HG03460 (cell line): ENCODE measurements around the gene SSH2.
"Not testable (repeated sequence)": the region's sequence is repeated elsewhere in the genome, so short reads cannot be mapped to it uniquely, and the experiment has no call there.

Experiments used
- ATAC-seq: cut with Tn5 transposase; IDR thresholded peaks from one replicate; pipeline ENCODE4 v1.9.1; 2021; ENCODE audit not compliant: unreplicated experiment

Gene SSH2

GRCh38 chr17:29675961-29676360 lies 254.1 kb downstream of the SSH2 start:
- not testable (repeated sequence) for ATAC-seq

- ATAC-seq: no peak
Observed at GRCh38 chr17:29674281-29674680, 255.7 kb downstream of the SSH2 start.

GRCh38 chr17:29671661-29672060 lies 258.4 kb downstream of the SSH2 start:
- ATAC-seq: no peak

GRCh38 chr17:29669266-29669665 lies 260.8 kb downstream of the SSH2 start:
- ATAC-seq: no peak

GRCh38 chr17:29667969-29668368 lies 262.1 kb downstream of the SSH2 start:
- ATAC-seq: no peak

GRCh38 chr17:29665481-29665810 lies 264.6 kb downstream of the SSH2 start:
- no peak for ATAC-seq

GRCh38 chr17:29664743-29665480 lies 265.1 kb downstream of the SSH2 start:
- no peak for ATAC-seq

- ATAC-seq: no peak
Observed at GRCh38 chr17:29663155-29663554, 266.9 kb downstream of the SSH2 start.

- no peak for ATAC-seq
Observed at GRCh38 chr17:29661213-29661612, 268.8 kb downstream of the SSH2 start.

- no peak for ATAC-seq
Observed at GRCh38 chr17:29659155-29659554, 270.9 kb downstream of the SSH2 start.

GRCh38 chr17:29655323-29655722 lies 274.7 kb downstream of the SSH2 start:
- no peak for ATAC-seq

- ATAC-seq: no peak
Observed at GRCh38 chr17:29653995-29654714, 275.9 kb downstream of the SSH2 start.

- ATAC-seq: no peak
Observed at GRCh38 chr17:29652976-29653375, 277.1 kb downstream of the SSH2 start.

GRCh38 chr17:29651913-29652312 lies 278.1 kb downstream of the SSH2 start:
- ATAC-seq: not testable (repeated sequence)

GRCh38 chr17:29650396-29650795 lies 279.6 kb downstream of the SSH2 start:
- ATAC-seq: no peak

- no peak for ATAC-seq
Observed at GRCh38 chr17:29649359-29649758, 280.7 kb downstream of the SSH2 start.

- no peak for ATAC-seq
Observed at GRCh38 chr17:29648005-29648404, 282.0 kb downstream of the SSH2 start.

GRCh38 chr17:29645515-29646051 lies 284.4 kb downstream of the SSH2 start:
- no peak for ATAC-seq

- no peak for ATAC-seq
Observed at GRCh38 chr17:29643817-29644160, 286.2 kb downstream of the SSH2 start.

- no peak for ATAC-seq
Observed at GRCh38 chr17:29642171-29642611, 287.8 kb downstream of the SSH2 start.

GRCh38 chr17:29640981-29641642 lies 288.9 kb downstream of the SSH2 start:
- no peak for ATAC-seq

- ATAC-seq: no peak
Observed at GRCh38 chr17:29640413-29640812, 289.6 kb downstream of the SSH2 start.
